HG03139 (cell line): ENCODE data around the gene CBL.
"Not testable (repeated sequence)": the region's sequence is repeated elsewhere in the genome, so short reads cannot be mapped to it uniquely, and the experiment has no call there.

ENCODE experiments used
- ATAC-seq: cut with Tn5 transposase; IDR thresholded peaks from one replicate; pipeline ENCODE4 v1.9.1; 2021; ENCODE audit not compliant: unreplicated experiment

The CBL gene

DNA sequence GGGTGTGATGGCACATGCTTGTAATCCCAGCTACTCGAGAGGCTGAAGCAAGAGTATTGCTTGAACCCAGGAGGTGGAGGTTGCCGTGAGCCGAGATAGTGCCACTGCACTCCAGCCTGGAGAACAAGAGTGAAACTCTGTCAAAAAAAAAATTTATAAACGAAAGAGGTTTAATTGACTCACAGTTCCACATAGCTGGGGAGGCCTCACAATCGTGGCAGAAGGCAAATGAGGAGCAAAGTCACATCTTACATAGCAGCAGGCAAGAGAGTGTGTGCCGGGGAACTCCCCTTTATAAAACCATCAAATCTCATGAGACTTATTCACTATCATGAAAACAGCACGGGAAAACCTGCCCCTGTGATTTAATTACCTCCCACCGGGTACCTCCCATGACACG is 21.7 kb upstream of the CBL start:
- ATAC-seq, result not testable (repeated sequence)

DNA sequence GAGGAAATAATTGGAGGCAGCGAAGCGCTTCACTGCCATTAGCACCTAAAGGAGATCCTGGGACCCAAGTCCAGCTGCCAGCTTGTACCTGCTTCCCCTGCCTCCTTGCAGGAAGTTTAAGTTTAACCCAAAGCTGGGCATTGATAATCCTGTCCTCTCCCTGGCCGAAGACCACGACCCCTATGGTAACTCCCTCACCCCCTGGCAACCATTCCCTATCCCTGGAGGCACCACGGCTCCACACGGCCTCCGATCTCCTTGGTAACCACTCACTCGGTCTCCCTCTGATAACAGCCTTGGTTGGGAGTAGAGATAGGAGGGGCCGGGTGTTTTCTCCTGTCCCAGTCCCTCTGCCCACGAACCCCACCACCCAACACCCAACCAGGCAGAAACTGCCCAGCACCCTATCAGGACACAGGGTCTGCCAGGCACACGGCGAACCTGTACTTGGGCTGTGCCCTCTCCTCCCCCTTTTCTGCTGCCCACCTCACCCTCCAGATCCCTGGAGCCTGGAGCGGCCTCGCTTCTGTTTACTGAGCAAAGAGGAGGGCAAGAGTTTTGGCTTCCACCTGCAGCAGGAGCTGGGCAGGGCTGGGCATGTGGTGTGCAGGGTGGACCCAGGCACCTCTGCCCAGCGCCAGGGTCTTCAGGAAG is 20.0 kb upstream of the CBL start:
- ATAC-seq, result no peak

- ATAC-seq, result no peak
Observed at GRCh38 chr11:119187123-119187892, 18.8 kb upstream of the CBL start.

- no peak for ATAC-seq
Observed at GRCh38 chr11:119188067-119188466, 18.1 kb upstream of the CBL start.

- no peak for ATAC-seq
Observed at GRCh38 chr11:119188887-119189286, 17.3 kb upstream of the CBL start.

DNA sequence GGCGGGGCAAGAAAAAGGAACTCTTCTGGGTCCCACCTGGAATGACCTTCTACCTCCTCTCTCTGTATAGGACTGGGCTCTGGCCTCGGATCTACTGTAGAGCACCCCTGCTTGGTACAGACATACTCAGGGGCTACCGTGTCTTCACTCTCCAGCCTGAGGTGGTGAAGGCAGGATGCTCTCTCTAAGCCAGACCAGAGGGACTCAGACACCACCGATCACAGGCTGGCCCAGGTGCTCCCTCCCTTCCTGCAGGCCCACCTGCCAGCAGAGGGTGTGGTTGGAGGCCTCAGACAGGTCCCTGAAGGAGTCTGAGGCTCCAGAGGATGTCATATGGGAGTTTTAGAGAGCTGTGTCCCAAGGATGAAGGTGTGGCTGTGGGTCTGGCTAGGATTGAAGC is 16.7 kb upstream of the CBL start:
- no peak for ATAC-seq

DNA sequence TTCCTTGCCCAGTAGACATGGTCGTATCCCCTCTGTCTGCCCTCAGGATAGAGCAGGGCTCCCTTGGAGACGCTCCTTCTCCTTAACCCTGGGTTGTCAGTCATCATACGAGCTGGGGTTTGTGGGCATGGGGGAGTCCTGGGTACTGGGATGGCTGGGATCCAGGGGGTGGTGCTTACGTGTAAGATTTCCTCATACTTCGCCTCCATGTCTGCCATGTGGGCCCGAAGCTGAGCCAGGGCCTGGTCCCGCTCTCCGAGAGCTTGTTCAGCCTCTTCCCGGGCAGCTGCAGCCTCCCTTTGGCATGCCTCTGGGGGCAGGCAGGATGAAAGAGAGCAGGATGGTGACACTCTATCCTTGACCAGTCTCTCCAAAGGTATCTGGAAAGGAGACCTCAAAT is 15.6 kb upstream of the CBL start:
- ATAC-seq, result no peak

GRCh38 chr11:119191265-119191664 is 14.9 kb upstream of the CBL start:
- not testable (repeated sequence) for ATAC-seq

- ATAC-seq, result no peak
Observed at GRCh38 chr11:119192111-119192510, 14.0 kb upstream of the CBL start.

DNA sequence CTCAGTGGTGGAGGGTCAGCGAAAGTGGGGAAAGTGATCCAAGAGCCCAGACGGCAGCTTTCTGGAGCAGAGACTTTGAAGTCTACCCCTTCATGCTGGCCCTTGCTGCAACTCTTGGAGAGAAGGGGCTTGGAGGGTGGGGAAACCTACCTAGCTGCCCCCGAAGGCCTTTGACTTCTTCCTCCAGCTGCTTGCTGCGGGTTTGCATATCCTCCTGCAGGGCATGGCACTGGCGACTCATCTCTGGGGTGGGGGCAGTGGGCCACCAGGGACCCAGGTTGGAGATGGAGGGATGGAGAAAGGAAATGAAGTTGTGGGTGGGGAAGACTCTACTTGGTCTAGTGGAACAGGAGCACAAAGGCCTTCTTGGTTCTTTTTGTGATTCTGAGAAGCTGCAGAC is 13.1 kb upstream of the CBL start:
- ATAC-seq, result no peak

DNA sequence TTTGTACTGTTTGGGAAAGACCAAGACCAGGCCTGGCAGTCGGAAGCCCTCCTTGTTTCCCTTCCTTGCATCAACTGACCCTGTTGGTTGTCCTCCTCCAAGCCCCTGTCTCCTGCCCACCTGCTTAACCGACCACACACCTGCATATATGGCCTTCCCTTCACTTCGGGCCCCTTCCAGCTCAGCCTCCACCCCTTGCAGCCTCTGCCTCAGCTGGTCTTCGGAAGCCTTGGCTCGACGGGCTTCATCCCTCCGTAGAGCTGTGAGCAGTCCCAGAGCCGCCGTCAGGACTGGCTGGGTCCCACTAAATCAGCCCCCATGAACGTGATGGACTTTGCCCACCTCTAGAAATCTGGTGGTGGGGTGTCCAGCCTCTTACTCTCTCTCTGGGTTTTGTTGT is 12.5 kb upstream of the CBL start:
- no peak for ATAC-seq

- no peak for ATAC-seq
Observed at GRCh38 chr11:119194811-119195440, 11.2 kb upstream of the CBL start.

GRCh38 chr11:119195680-119196079 is 10.5 kb upstream of the CBL start:
- ATAC-seq, result no peak

- ATAC-seq, result peak; percentile 58
Observed at GRCh38 chr11:119196833-119197483, 9.2 kb upstream of the CBL start.

- ATAC-seq, result no peak
Observed at GRCh38 chr11:119198925-119199324, 7.2 kb upstream of the CBL start.

DNA sequence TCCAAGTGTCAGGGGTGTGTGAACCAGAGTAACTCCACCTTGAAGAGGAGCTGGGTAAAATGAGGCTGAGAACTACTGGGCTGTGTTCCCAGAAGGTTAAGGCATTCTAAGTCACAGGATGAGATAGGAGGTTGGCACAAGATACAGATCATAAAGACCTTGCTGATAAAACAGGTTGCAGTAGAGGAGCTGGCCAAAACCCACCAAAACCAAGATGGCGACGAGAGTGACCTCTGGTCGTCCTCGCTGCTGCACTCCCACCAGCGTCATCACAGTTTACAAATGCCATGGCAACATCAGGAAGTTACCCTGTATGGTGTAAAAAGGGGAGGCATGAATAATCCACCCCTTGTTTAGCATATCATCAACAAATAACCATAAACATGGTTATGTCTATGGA is 4.9 kb upstream of the CBL start:
- ATAC-seq, result not testable (repeated sequence)

DNA sequence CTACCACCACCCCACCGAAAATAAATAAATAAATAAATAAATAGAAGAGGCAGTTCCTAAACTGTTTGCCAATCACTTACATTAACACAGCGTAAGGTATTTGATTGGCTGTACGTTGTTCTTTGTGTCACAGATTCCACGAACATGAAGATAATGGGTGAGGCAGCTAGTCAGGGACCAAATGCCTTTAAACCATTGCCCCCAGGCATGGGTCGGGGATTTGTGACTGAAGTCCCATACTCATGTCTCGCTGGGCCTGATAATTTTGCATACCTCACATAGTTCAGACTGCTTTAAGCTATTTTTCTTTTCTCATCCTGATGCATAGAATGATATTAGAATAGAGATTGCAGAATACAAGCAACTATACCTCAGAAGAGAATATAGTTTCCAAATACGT is 3.6 kb upstream of the CBL start:
- ATAC-seq, result no peak

GRCh38 chr11:119204066-119204465 is 2.1 kb upstream of the CBL start:
- no peak for ATAC-seq

DNA sequence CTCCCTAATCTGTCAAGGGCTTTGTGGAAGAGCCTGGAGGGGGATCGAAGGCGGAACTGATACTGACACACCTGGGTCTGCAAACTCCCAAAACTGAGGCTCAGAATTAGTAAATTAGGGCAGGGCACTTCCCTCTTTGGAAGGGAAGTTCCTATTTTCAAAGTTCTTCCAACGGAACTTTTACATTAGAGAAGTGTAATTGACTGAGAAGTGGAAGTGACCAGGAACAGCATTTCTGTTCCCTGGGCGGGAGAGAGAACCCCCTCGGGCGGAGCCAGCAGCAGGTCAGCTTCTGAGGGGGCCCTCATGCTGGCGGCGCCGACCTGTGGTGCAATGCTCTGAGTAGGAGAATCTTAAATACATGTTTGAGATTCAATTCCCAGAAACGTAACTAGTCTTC is 1.1 kb upstream of the CBL start:
- ATAC-seq, result no peak

- peak; percentile 11 for ATAC-seq
Observed at GRCh38 chr11:119206511-119207414, 624 bp downstream of the CBL start.
